B cell (primary cell): ENCODE measurements around the gene DACH2. TPM values are rescaled to one million over a fixed set of nuclear protein-coding genes. Genes with fewer than 3 reads are reported as not detected.

Experiments
- ATAC-seq: fragments of 200-7000 bp; cut with Tn5 transposase; one replicate; pipeline ENCODE4 v1.10.0; 2021; ENCODE audit warnings: low read depth, mild to moderate bottlenecking, moderate number of reproducible peaks, moderate library complexity
- CTCF ChIA-PET: fragments of 350-600 bp; sonication (Branson Sonifier 250); formaldehyde crosslinking; loops from one replicate; lab custom pipeline; 2021; ENCODE audit warnings: antibody characterized with exemption, inconsistent platforms; lab: Charles Lee
- POLR2A ChIA-PET: fragments of 350-600 bp; sonication (Branson Sonifier 250); formaldehyde crosslinking; loops from one replicate; lab custom pipeline; 2021; ENCODE audit warnings: antibody characterized with exemption; lab: Charles Lee
- DNase-seq: peaks from one replicate; pipeline ENCODE4 v3.0.0; 2013
- H2AFZ ChIP-seq: 2 replicates; pipeline ENCODE4 v1.6.1; 2012; ENCODE audit warnings: mild to moderate bottlenecking, low read depth, low read length; ENCODE audit not compliant: insufficient read depth, poor library complexity, severe bottlenecking
- H3K27ac ChIP-seq, 2 donors: 1 replicate in 1 of 2; 2 replicates in 1 of 2; pipeline ENCODE4 v1.5.1; 2012 to 2013; ENCODE audit warnings: low read length in 2 of 2, mild to moderate bottlenecking in 2 of 2, moderate library complexity in 1 of 2
- H3K27me3 ChIP-seq, 4 experiments: fragments of 200-600 bp in 1 of 4; sonication (generic) in 1 of 4; replicated peaks in 1 of 4; 1 replicate in 2 of 4; 2 replicates in 2 of 4; pipeline versions ENCODE4 v1.6.1 to v1.7.0; 2013 to 2016; ENCODE audit warnings: low read length in 3 of 4, mild to moderate bottlenecking in 2 of 4, mixed read lengths in 1 of 4, moderate library complexity in 1 of 4; ENCODE audit not compliant: insufficient read depth in 4 of 4, control insufficient read depth in 3 of 4; ENCODE audit errors: control extremely low read depth in 1 of 4
- H3K36me3 ChIP-seq, 2 experiments: replicated peaks in 1 of 2; 1 replicate in 1 of 2; 2 replicates in 1 of 2; pipeline versions ENCODE4 v1.6.1 to v1.7.1; 2013; ENCODE audit warnings: low read length in 1 of 2; ENCODE audit not compliant: insufficient read depth in 2 of 2, control insufficient read depth in 1 of 2; ENCODE audit errors: control extremely low read depth in 1 of 2, extremely low read depth in 1 of 2
- H3K4me1 ChIP-seq, 2 donors: fragments of 200-600 bp in 1 of 2; sonication (generic) in 1 of 2; 1 replicate in 1 of 2; 2 replicates in 1 of 2; pipeline versions ENCODE4 v1.5.1 to v1.6.1; 2013 to 2017; ENCODE audit warnings: low read length in 2 of 2; ENCODE audit not compliant: control insufficient read depth in 2 of 2, insufficient read depth in 2 of 2
- H3K4me2 ChIP-seq: replicated peaks from 2 replicates; pipeline ENCODE3; 2012; ENCODE audit warnings: mild to moderate bottlenecking, low read depth, low read length; ENCODE audit not compliant: poor library complexity, severe bottlenecking
- H3K4me3 ChIP-seq, 5 experiments: fragments of 200-600 bp in 1 of 5; sonication (generic) in 1 of 5; 1 replicate in 3 of 5; 2 replicates in 2 of 5; pipeline versions ENCODE4 v1.5.1 to v1.7.0; 2011 to 2016; ENCODE audit warnings: low read length in 4 of 5, mild to moderate bottlenecking in 4 of 5, low read depth in 2 of 5, control low read depth in 1 of 5, moderate library complexity in 1 of 5; ENCODE audit not compliant: insufficient read depth in 1 of 5; ENCODE audit errors: control extremely low read depth in 1 of 5, extremely low read depth in 1 of 5
- H3K79me2 ChIP-seq: fragments of 200-600 bp; sonication (generic); one replicate; pipeline ENCODE4 v1.6.0; 2016; ENCODE audit warnings: low read length; ENCODE audit not compliant: control insufficient read depth, insufficient read depth
- H3K9ac ChIP-seq: fragments of 200-600 bp; sonication (generic); 2 replicates; pipeline ENCODE4 v1.6.1; 2017; ENCODE audit warnings: mild to moderate bottlenecking, low read length, moderate library complexity
- H3K9me3 ChIP-seq, 3 donors: one replicate each; pipeline versions ENCODE4 v1.6.1 to v1.7.1; 2013; ENCODE audit warnings: low read length in 2 of 3; ENCODE audit not compliant: control insufficient read depth in 2 of 3, insufficient read depth in 1 of 3; ENCODE audit errors: control extremely low read depth in 1 of 3
- H4K20me1 ChIP-seq: 2 replicates; pipeline ENCODE4 v1.6.0; 2012; ENCODE audit warnings: mild to moderate bottlenecking, low read length; ENCODE audit not compliant: insufficient read depth, control insufficient read depth, poor library complexity, severe bottlenecking
- H3K27ac Mint-ChIP-seq: one replicate; pipeline ENCODE4 v1.8.0; 2021; ENCODE audit warnings: mixed read lengths
- H3K27me3 Mint-ChIP-seq: one replicate; pipeline ENCODE4 v1.8.0; 2021; ENCODE audit warnings: mixed read lengths
- H3K4me1 Mint-ChIP-seq: one replicate; pipeline ENCODE4 v1.8.0; 2021; ENCODE audit warnings: mixed read lengths
- H3K4me3 Mint-ChIP-seq: one replicate; pipeline ENCODE4 v1.8.0; 2021; ENCODE audit warnings: mixed read lengths
- H3K9me3 Mint-ChIP-seq: one replicate; pipeline ENCODE4 v1.8.0; 2022; ENCODE audit warnings: mixed read lengths; ENCODE audit not compliant: insufficient read depth
- CTCF ChIP-seq: fragments of 200-600 bp; IDR thresholded peaks from one replicate; pipeline ENCODE4 v1.8.0; 2022; ENCODE audit warnings: antibody characterized with exemption, mild to moderate bottlenecking
- EZH2 ChIP-seq: IDR thresholded peaks from 2 replicates; pipeline ENCODE4 v1.6.1; 2012; ENCODE audit warnings: borderline replicate concordance, low read depth, mild to moderate bottlenecking, moderate library complexity, low read length; ENCODE audit not compliant: insufficient read depth, poor library complexity, severe bottlenecking
- WGBS: methylation state at CpG from one replicate; pipeline ENCODE4 v1.1.5; 2013; ENCODE audit warnings: missing lambda C conversion rate; ENCODE audit not compliant: insufficient coverage; 5-methylcytosine and 5-hydroxymethylcytosine counted together
- intact Hi-C: fragments of 100-400 bp; cut with micrococcal nuclease; formaldehyde crosslinking; loops from one replicate; pipeline ENCODE4 v1.10.0; 2022
- polyA plus RNA-seq: library from polyadenylated mRNA; depleted of rRNA; stranded (reverse); fragments of >200 nt; gene quantifications from 2 replicates; pipeline ENCODE4 v1.2.3, GENCODE V29; 2012
- small RNA-seq: library from RNA; depleted of rRNA; stranded (forward); fragments of <200 nt; gene quantifications from one replicate; pipeline ENCODE3, GENCODE V24; 2012; ENCODE audit warnings: low replicate concordance, low read depth; ENCODE audit not compliant: insufficient read length
- total RNA-seq, 2 donors: library from RNA; stranded (reverse); fragments of 120-200 nt in 1 of 2; gene quantifications; 1 replicate in 1 of 2; 2 replicates in 1 of 2; pipeline versions ENCODE4 v1.2.3 to v1.2.4, GENCODE V29; 2013 to 2022

DACH2 gene
- total and polyA plus RNA-seq, 2 donors (not counting 1 experiment from before 2014, with no cell fraction given) = 0.07 TPM; not detected in 1

DNA sequence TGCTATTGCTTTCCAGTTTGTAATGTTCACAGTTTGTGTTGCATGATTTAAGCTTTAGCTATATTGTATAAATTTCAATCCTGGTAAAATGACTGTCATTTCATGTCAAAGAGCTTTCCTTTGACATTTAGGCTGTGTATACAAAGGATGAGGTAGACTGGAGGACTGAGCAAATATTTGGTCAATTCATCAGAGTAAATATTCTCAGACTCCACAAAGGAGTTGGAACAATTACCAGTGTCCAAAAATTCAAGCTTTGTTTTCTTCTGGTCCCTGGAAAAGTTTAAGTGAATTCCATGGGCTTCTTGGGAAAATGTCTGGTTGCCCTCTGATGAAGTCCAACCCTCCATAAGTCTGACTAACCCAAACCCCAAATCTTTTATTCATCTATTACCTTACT lies 682.4 kb downstream of the DACH2 start:
- TF ChIP-seq CTCF (no peak), EZH2 (no peak)
- H3K79me2 ChIP-seq = no peaks in the 10 kb centered on the region
- H3K27ac Mint-ChIP-seq = no peak overlapping the region
- POLR2A ChIA-PET = no interaction called here
- H3K9me3 ChIP-seq = no peaks in the 10 kb centered on the region
- H3K9me3 Mint-ChIP-seq = no peaks in the 10 kb centered on the region
- no peaks in the 10 kb centered on the region for H3K27me3 ChIP-seq
- H3K27ac ChIP-seq = no peak overlapping the region
- CTCF ChIA-PET = no interaction called here
- H3K36me3 ChIP-seq = no peaks in the 10 kb centered on the region
- no peak overlapping the region for H2AFZ ChIP-seq
- H3K4me2 ChIP-seq = no peak overlapping the region
- H3K4me1 Mint-ChIP-seq = no peaks in the 10 kb centered on the region
- no peak overlapping the region for H3K4me3 Mint-ChIP-seq
- DNase-seq = no peak
- intact Hi-C loops = no loop called here
- no peaks in the 10 kb centered on the region for H3K4me1 ChIP-seq
- no peak for ATAC-seq
- no peaks in the 10 kb centered on the region for H3K27me3 Mint-ChIP-seq
- no peaks in the 10 kb centered on the region for H4K20me1 ChIP-seq
- no peak overlapping the region for H3K4me3 ChIP-seq
- no peak overlapping the region for H3K9ac ChIP-seq

DNA sequence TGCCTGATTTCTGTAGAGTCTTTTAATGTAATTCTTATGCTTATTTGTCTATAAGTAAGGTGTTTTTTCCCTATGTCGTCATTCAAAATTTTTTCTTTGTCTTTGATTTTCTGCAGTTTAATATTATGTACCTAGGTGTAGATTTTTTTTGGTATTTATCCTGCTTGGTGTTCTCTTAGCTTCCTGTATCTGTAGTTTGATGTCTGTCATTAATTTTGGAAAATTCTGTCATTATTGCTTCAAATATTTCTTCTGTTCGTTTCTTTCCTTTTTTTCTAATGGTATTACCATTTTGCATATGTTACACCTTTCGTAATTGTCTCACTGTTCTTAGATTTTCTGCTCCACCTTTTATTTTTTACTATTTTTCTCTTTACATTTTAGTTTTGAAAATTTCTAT lies 696.9 kb downstream of the DACH2 start:
- no CpG with 5 or more reads among the region's 3 CpGs for WGBS
- POLR2A ChIA-PET = no interaction called here
- TF ChIP-seq CTCF = no peak
- no peak overlapping the region for H2AFZ ChIP-seq
- no peak for ATAC-seq
- no peak overlapping the region for H3K4me3 ChIP-seq
- H3K4me1 ChIP-seq = no peaks in the 10 kb centered on the region
- no peak overlapping the region for H3K4me3 Mint-ChIP-seq
- DNase-seq = no peak
- H3K36me3 ChIP-seq = no peaks in the 10 kb centered on the region
- no peaks in the 10 kb centered on the region for H4K20me1 ChIP-seq
- H3K9ac ChIP-seq = no peak overlapping the region
- H3K27me3 Mint-ChIP-seq = no peaks in the 10 kb centered on the region
- no peak overlapping the region for H3K4me2 ChIP-seq
- H3K9me3 ChIP-seq = no peaks in the 10 kb centered on the region
- H3K27ac ChIP-seq = no peak overlapping the region
- no peak overlapping the region for H3K27ac Mint-ChIP-seq
- no peaks in the 10 kb centered on the region for H3K9me3 Mint-ChIP-seq
- H3K79me2 ChIP-seq = no peaks in the 10 kb centered on the region
- no peaks in the 10 kb centered on the region for H3K4me1 Mint-ChIP-seq
- no peaks in the 10 kb centered on the region for H3K27me3 ChIP-seq
- CTCF ChIA-PET = no interaction called here
- intact Hi-C loops = no loop called here

Small RNAs within 50 kb of the gene (small RNA-seq; reads per million reads assigned to genes)
- not detected for gene FCF1P9
- not detected for gene RF00026

Other genes starting within 250 kb of the DACH2 start
- 25.5 and 30.9 TPM in 2 replicates for gene CHM, start 100.9 kb upstream of the DACH2 start, total RNA-seq
- 8.9 and 13.7 TPM in 2 replicates for gene CHM, start 100.9 kb upstream of the DACH2 start, polyA plus RNA-seq